ENCODE data around the gene PIP4K2C. TPM values are rescaled to one million over a fixed set of nuclear protein-coding genes. Genes with fewer than 3 reads are reported as not detected.

The PIP4K2C gene
- total RNA-seq, 1 experiment from 2014 or later: 48.7 TPM

- no peak overlapping the region for H3K4me3 ChIP-seq
- no TSS peak for BruUV-seq (replicated peaks)
- POLR2A ChIA-PET (ENCODE audit: unreplicated experiment): no interaction called here
- no peaks in the 10 kb centered on the region for H3K4me1 ChIP-seq (replicated peaks; ENCODE audit: insufficient read depth)
- H3K27ac ChIP-seq: no peak overlapping the region
- DNase-seq: no peak
- no peak for TF ChIP-seq EZH2 (IDR thresholded peaks at IDR 0.05; ENCODE audit: low read depth)
- no peak for TF ChIP-seq CTCF (conservative IDR thresholded peaks at IDR 0.05)
- peaks cover 76% of the 10 kb centered on the region for H3K27me3 ChIP-seq (ENCODE audit: insufficient read depth, low read depth)
- intact Hi-C loops (cut with micrococcal nuclease; ENCODE audit: unreplicated experiment): no loop called here
- H3K36me3 ChIP-seq (ENCODE audit: low read depth): no peaks in the 10 kb centered on the region
- CTCF ChIA-PET: no interaction called here
- H3K4me2 ChIP-seq: no peak overlapping the region
- H3K9me3 ChIP-seq (ENCODE audit: insufficient read depth, low read depth): no peaks in the 10 kb centered on the region
- H3K9me2 ChIP-seq (ENCODE audit: insufficient read depth): no peaks in the 10 kb centered on the region
- H3F3A ChIP-seq (ENCODE audit: insufficient read depth, low read depth): no peaks in the 10 kb centered on the region
- H3K79me2 ChIP-seq (ENCODE audit: low read depth): no peaks in the 10 kb centered on the region
- no peak overlapping the region for H2AFZ ChIP-seq
- H4K20me1 ChIP-seq (ENCODE audit: insufficient read depth): no peaks in the 10 kb centered on the region
Measured at GRCh38 chr12:57614178-57614947, 23.4 kb downstream of the PIP4K2C start.

GRCh38 chr12:57614948-57615500 is 24.0 kb downstream of the PIP4K2C start:
- Histone ChIP-seq H3F3A (ENCODE audit: insufficient read depth, low read depth) (no peaks in the 10 kb centered on the region), H2AFZ (no peak overlapping the region), H3K27me3 (ENCODE audit: insufficient read depth, low read depth) (peaks cover 82% of the 10 kb centered on the region), H3K79me2 (ENCODE audit: low read depth) (no peaks in the 10 kb centered on the region), H3K9me3 (ENCODE audit: insufficient read depth, low read depth) (no peaks in the 10 kb centered on the region), H3K27ac (no peak overlapping the region), H3K4me3 (no peak overlapping the region), H3K4me1 (replicated peaks; ENCODE audit: insufficient read depth) (no peaks in the 10 kb centered on the region), H4K20me1 (ENCODE audit: insufficient read depth) (no peaks in the 10 kb centered on the region), H3K9me2 (ENCODE audit: insufficient read depth) (no peaks in the 10 kb centered on the region), H3K4me2 (no peak overlapping the region), H3K36me3 (ENCODE audit: low read depth) (no peaks in the 10 kb centered on the region)
- TF ChIP-seq EZH2 (IDR thresholded peaks at IDR 0.05; ENCODE audit: low read depth) (no peak), CTCF (conservative IDR thresholded peaks at IDR 0.05) (no peak)
- DNase-seq: no peak
- BruUV-seq (replicated peaks): no TSS peak
- ChIA-PET POLR2A (ENCODE audit: unreplicated experiment) (no interaction called here), CTCF (no interaction called here)
- intact Hi-C loops (cut with micrococcal nuclease; ENCODE audit: unreplicated experiment): no loop called here

- no peaks in the 10 kb centered on the region for H3K36me3 ChIP-seq (ENCODE audit: low read depth)
- intact Hi-C loops (cut with micrococcal nuclease; ENCODE audit: unreplicated experiment): no loop called here
- H3K9me2 ChIP-seq (ENCODE audit: insufficient read depth): no peaks in the 10 kb centered on the region
- DNase-seq: no peak
- peaks cover 88% of the 10 kb centered on the region for H3K27me3 ChIP-seq (ENCODE audit: insufficient read depth, low read depth)
- ChIA-PET CTCF (no interaction called here), POLR2A (ENCODE audit: unreplicated experiment) (interaction anchor here (0.6 kb wide), 1 partner anchor 86 kb away, joined by 5 read pairs; no protein-coding TSS in a partner anchor)
- TF ChIP-seq EZH2 (IDR thresholded peaks at IDR 0.05; ENCODE audit: low read depth) (no peak), CTCF (conservative IDR thresholded peaks at IDR 0.05) (no peak)
- H3F3A ChIP-seq (ENCODE audit: insufficient read depth, low read depth): no peaks in the 10 kb centered on the region
- no peak overlapping the region for H3K4me3 ChIP-seq
- H3K79me2 ChIP-seq (ENCODE audit: low read depth): no peaks in the 10 kb centered on the region
- no peak overlapping the region for H3K27ac ChIP-seq
- H3K9me3 ChIP-seq (ENCODE audit: insufficient read depth, low read depth): no peaks in the 10 kb centered on the region
- no peaks in the 10 kb centered on the region for H4K20me1 ChIP-seq (ENCODE audit: insufficient read depth)
- no peaks in the 10 kb centered on the region for H3K4me1 ChIP-seq (replicated peaks; ENCODE audit: insufficient read depth)
- no peak overlapping the region for H3K4me2 ChIP-seq
- BruUV-seq (replicated peaks): no TSS peak
- H2AFZ ChIP-seq: no peak overlapping the region
Measured at GRCh38 chr12:57615637-57616036, 24.6 kb downstream of the PIP4K2C start.

Data from PC-9 (cell line).